Endometrial microvascular endothelial cells (primary cell): ENCODE data around the gene ZFP69B. TPM values are rescaled to one million over a fixed set of nuclear protein-coding genes. Genes with fewer than 3 reads are reported as not detected.

ENCODE experiments used
- in situ Hi-C: cut with HindIII; loops from 2 replicates; pipeline ENCODE4 v1.10.0; 2017; ENCODE audit warnings: low sequenced_read_pairs, low pct_unique_long_range_greater_than_20kb; ENCODE audit errors: inconsistent ontology term
- total RNA-seq: library from RNA; depleted of rRNA; stranded (reverse); fragments of >200 nt; gene quantifications from one replicate; pipeline ENCODE4 v1.2.3, GENCODE V29; 2015; ENCODE audit errors: inconsistent ontology term

Gene ZFP69B
- total RNA-seq, 1 donor from 2014 or later = 1.8 TPM

- in situ Hi-C loops = no loop called here
These were observed 58.4 kb downstream of the ZFP69B start, which contains the start of gene EXO5 for GRCh38 chr1:40508375-40509341. Gene EXO5 (plus strand): TSS chr1:40508767. CDS start chr1:40514545, 5,778 bp downstream.

Other genes with a start within 250 kb of the ZFP69B start
- gene TMCO2, start 202.5 kb upstream of the ZFP69B start, total RNA-seq = not detected
- gene ZMPSTE24, start 192.2 kb upstream of the ZFP69B start, total RNA-seq = 78.8 TPM
- gene COL9A2, start 133.2 kb upstream of the ZFP69B start, total RNA-seq = not detected
- 26.6 TPM for gene SMAP2, start 76.7 kb upstream of the ZFP69B start, total RNA-seq
- 1.9 TPM for gene ZFP69, start 26.8 kb downstream of the ZFP69B start, total RNA-seq
- gene EXO5, start 58.3 kb downstream of the ZFP69B start, total RNA-seq = 23.1 TPM
- gene ZNF684, start 81.2 kb downstream of the ZFP69B start, total RNA-seq = 0.84 TPM
- gene RIMS3, start 215.2 kb downstream of the ZFP69B start, total RNA-seq = 0.09 TPM
- gene NFYC, start 241.2 kb downstream of the ZFP69B start, total RNA-seq = 37.7 TPM